Measurements from ENCODE around the gene TOB1. TPM values are rescaled to one million over a fixed set of nuclear protein-coding genes. Genes with fewer than 3 reads are reported as not detected.
"Not testable (repeated sequence)": the region's sequence is repeated elsewhere in the genome, so short reads cannot be mapped to it uniquely, and the experiment has no call there.

Gene TOB1
- total and polyA plus RNA-seq, 2 of the 4 experiments (the other 2 are of a cell fraction) = 4.3 to 9.0 TPM

- Histone ChIP-seq H3K4me2 (ENCODE audit: low read depth, low read length) (no peak overlapping the region), H3K9me3 (ENCODE audit: control insufficient read depth, insufficient read depth, low read length) (peaks cover 2% of the 10 kb centered on the region), H2BK120ac (ENCODE audit: low read depth, low read length) (no peak overlapping the region), H3K4me1 (ENCODE audit: control insufficient read depth, insufficient read depth, low read length) (no peaks in the 10 kb centered on the region; the same call in 1 of the 2 replicates), H3K56ac (ENCODE audit: extremely low read depth, insufficient read depth, low read length) (no peak overlapping the region), H2BK20ac (ENCODE audit: low read depth, low read length) (no peak overlapping the region), H3K14ac (replicated peaks; ENCODE audit: low read depth, low read length) (no peak overlapping the region), H3K18ac (ENCODE audit: low read depth, low read length) (no peak overlapping the region), H2BK15ac (ENCODE audit: low read depth, low read length) (no peak overlapping the region), H3K79me1 (ENCODE audit: low read depth in 1 of 2, low read length in 2 of 2) (no peaks in the 10 kb centered on the region), H3K27ac (ENCODE audit: insufficient read depth, low read length) (no peak overlapping the region), H3K4ac (ENCODE audit: low read depth, low read length) (no peak overlapping the region), H4K8ac (ENCODE audit: low read depth in 2 of 2, low read length in 2 of 2) (no peak overlapping the region), H2AFZ (replicated peaks; ENCODE audit: low read length, poor library complexity) (no peak overlapping the region), H3K27me3 (ENCODE audit: control insufficient read depth, insufficient read depth, low read length) (peaks cover 9% of the 10 kb centered on the region), H2BK5ac (ENCODE audit: low read depth, low read length, poor library complexity, severe bottlenecking) (no peak overlapping the region), H3K9ac (ENCODE audit: low read depth, low read length) (no peak overlapping the region), H3K36me3 (ENCODE audit: control insufficient read depth, insufficient read depth, low read length) (no peaks in the 10 kb centered on the region), H3K4me3 (ENCODE audit: insufficient read depth, low read depth, low read length) (no peak overlapping the region), H3K9me1 (ENCODE audit: insufficient read depth, low read length) (no peaks in the 10 kb centered on the region), H2AK5ac (ENCODE audit: low read depth, low read length) (no peak overlapping the region), H4K20me1 (ENCODE audit: insufficient read depth, low read length) (no peaks in the 10 kb centered on the region), H4K5ac (ENCODE audit: low read depth, low read length) (no peak overlapping the region), H4K91ac (ENCODE audit: insufficient read depth, low read depth, low read length) (no peak overlapping the region), H3K23ac (ENCODE audit: low read depth, low read length) (no peak overlapping the region), H2AK9ac (replicated peaks; ENCODE audit: low read depth, low read length, poor library complexity) (no peak overlapping the region)
- intact Hi-C loops (cut with micrococcal nuclease) = no loop called here
- ChIA-PET CTCF (interaction anchor here (0.6 kb wide), 1 partner anchor 54 kb away, joined by 5 read pairs; no protein-coding TSS in a partner anchor), POLR2A (ENCODE audit: unreplicated experiment) (no interaction called here)
- TF ChIP-seq, protein P1, sequence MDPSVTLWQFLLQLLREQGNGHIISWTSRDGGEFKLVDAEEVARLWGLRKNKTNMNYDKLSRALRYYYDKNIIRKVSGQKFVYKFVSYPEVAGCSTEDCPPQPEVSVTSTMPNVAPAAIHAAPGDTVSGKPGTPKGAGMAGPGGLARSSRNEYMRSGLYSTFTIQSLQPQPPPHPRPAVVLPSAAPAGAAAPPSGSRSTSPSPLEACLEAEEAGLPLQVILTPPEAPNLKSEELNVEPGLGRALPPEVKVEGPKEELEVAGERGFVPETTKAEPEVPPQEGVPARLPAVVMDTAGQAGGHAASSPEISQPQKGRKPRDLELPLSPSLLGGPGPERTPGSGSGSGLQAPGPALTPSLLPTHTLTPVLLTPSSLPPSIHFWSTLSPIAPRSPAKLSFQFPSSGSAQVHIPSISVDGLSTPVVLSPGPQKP (IDR thresholded peaks at IDR 0.05; ENCODE audit: borderline replicate concordance, low read depth, low read length) = no peak
- TF ChIP-seq MAFK (IDR thresholded peaks at IDR 0.05; ENCODE audit: low read depth, low read length) (no peak), MAZ (IDR thresholded peaks at IDR 0.05; ENCODE audit: borderline replicate concordance, low read depth, low read length) (no peak), SMC3 (IDR thresholded peaks at IDR 0.05; ENCODE audit: low read depth, low read length) (no peak), CEBPB (IDR thresholded peaks at IDR 0.05; ENCODE audit: low read depth, low read length) (no peak), CHD1 (IDR thresholded peaks at IDR 0.05; ENCODE audit: low read depth, low read length) (no peak), USF2 (IDR thresholded peaks at IDR 0.05; ENCODE audit: low read depth, low read length) (no peak)
- ATAC-seq (ENCODE audit: low read depth) (no peak), DNase-seq (no peak)
- BruUV-seq (replicated peaks) = no TSS peak
- no CpG with 5 or more reads among the region's 1 CpG for WGBS, 2 experiments (ENCODE audit: extremely low coverage in 2 of 2, insufficient read length in 1 of 2)
- in situ Hi-C loops (cut with MboI; ENCODE audit: low sequenced_read_pairs) = no loop called here
- dilution Hi-C loops (cut with HindIII; ENCODE audit: low sequenced_read_pairs, unreplicated experiment) = no loop called here
Measured at GRCh38 chr17:50877838-50878237, 11.7 kb upstream of the TOB1 start.

DNA sequence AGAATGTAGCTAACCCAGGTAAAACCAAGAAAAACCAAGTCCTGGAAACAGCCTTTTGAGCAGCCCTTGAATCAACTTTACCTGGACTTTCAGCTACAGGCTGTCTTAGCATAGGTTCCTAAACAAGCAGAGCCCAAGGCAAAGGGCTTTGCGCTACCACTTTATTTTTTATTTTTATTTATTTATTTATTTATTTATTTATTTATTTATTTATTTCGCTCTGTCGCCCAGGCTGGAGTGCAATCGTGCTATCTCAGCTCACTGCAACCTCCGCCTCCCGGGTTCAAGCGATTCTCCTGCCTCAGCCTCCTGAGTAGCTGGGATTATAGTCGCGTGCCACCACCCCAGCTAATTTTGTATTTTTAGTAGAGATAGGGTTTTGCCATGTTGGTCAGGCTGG is 10.9 kb upstream of the TOB1 start:
- in situ Hi-C loops (cut with MboI; ENCODE audit: low sequenced_read_pairs); intact Hi-C loops (cut with micrococcal nuclease); H3K4me2 ChIP-seq (ENCODE audit: low read depth, low read length); H4K20me1 ChIP-seq (ENCODE audit: insufficient read depth, low read length); H3K79me1 ChIP-seq (ENCODE audit: low read depth in 1 of 2, low read length in 2 of 2); CTCF ChIA-PET; H3K23ac ChIP-seq (ENCODE audit: low read depth, low read length); H2AK5ac ChIP-seq (ENCODE audit: low read depth, low read length); H2AK9ac ChIP-seq (replicated peaks; ENCODE audit: low read depth, low read length, poor library complexity); H3K4me1 ChIP-seq (ENCODE audit: control insufficient read depth, insufficient read depth, low read length); H2BK20ac ChIP-seq (ENCODE audit: low read depth, low read length); H3K9me3 ChIP-seq (ENCODE audit: control insufficient read depth, insufficient read depth, low read length); H3K56ac ChIP-seq (ENCODE audit: extremely low read depth, insufficient read depth, low read length); DNase-seq; H3K18ac ChIP-seq (ENCODE audit: low read depth, low read length); H3K36me3 ChIP-seq (ENCODE audit: control insufficient read depth, insufficient read depth, low read length); H3K27me3 ChIP-seq (ENCODE audit: control insufficient read depth, insufficient read depth, low read length); H2BK15ac ChIP-seq (ENCODE audit: low read depth, low read length); ATAC-seq (ENCODE audit: low read depth); dilution Hi-C loops (cut with HindIII; ENCODE audit: low sequenced_read_pairs, unreplicated experiment); H2AFZ ChIP-seq (replicated peaks; ENCODE audit: low read length, poor library complexity); H4K8ac ChIP-seq (ENCODE audit: low read depth in 2 of 2, low read length in 2 of 2); POLR2A ChIA-PET (ENCODE audit: unreplicated experiment); H3K27ac ChIP-seq (ENCODE audit: insufficient read depth, low read length); H4K91ac ChIP-seq (ENCODE audit: insufficient read depth, low read depth, low read length); H3K9me1 ChIP-seq (ENCODE audit: insufficient read depth, low read length); H3K14ac ChIP-seq (replicated peaks; ENCODE audit: low read depth, low read length); H2BK5ac ChIP-seq (ENCODE audit: low read depth, low read length, poor library complexity, severe bottlenecking); H3K4ac ChIP-seq (ENCODE audit: low read depth, low read length); H3K9ac ChIP-seq (ENCODE audit: low read depth, low read length); H4K5ac ChIP-seq (ENCODE audit: low read depth, low read length); BruUV-seq (replicated peaks); H2BK120ac ChIP-seq (ENCODE audit: low read depth, low read length); H3K4me3 ChIP-seq (ENCODE audit: insufficient read depth, low read depth, low read length): not testable (repeated sequence)
- WGBS, 2 experiments (ENCODE audit: extremely low coverage in 2 of 2, insufficient read length in 1 of 2) = no CpG with 5 or more reads among the region's 9 CpGs
